Cerebellar cortex (tissue), 1 donor: Measurements from ENCODE around the gene OR2T27.
"Not testable (repeated sequence)": the region's sequence is repeated elsewhere in the genome, so short reads cannot be mapped to it uniquely, and the experiment has no call there.

ENCODE experiments used
- DNase-seq: peaks from one replicate; pipeline ENCODE4 v3.0.0-alpha.2; 2015; ENCODE audit warnings: low spot score

Gene OR2T27

GRCh38 chr1:248640906-248641305, 14.4 kb downstream of the OR2T27 start:
- DNase-seq, result not testable (repeated sequence)

GRCh38 chr1:248639652-248640051, 15.7 kb downstream of the OR2T27 start:
- DNase-seq, result not testable (repeated sequence)

GRCh38 chr1:248636612-248637011, 18.7 kb downstream of the OR2T27 start:
- DNase-seq, result not testable (repeated sequence)

GRCh38 chr1:248634991-248635390, 20.3 kb downstream of the OR2T27 start, which contains the start of gene OR2T11:
OR2T11 (minus strand) TSS chr1:248635091; CDS start chr1:248627128, 7,963 bp downstream.
- DNase-seq, result not testable (repeated sequence)

- no peak for DNase-seq
Measured at GRCh38 chr1:248631354-248632008, 23.8 kb downstream of the OR2T27 start.

GRCh38 chr1:248630551-248630950, 24.8 kb downstream of the OR2T27 start:
- no peak for DNase-seq

- no peak for DNase-seq
Measured at GRCh38 chr1:248627971-248628844, 27.1 kb downstream of the OR2T27 start.

GRCh38 chr1:248625971-248626370, 29.4 kb downstream of the OR2T27 start:
- no peak for DNase-seq

GRCh38 chr1:248625166-248625565, 30.2 kb downstream of the OR2T27 start:
- no peak for DNase-seq

- peak; percentile 31 for DNase-seq
Measured at GRCh38 chr1:248622570-248623001, 32.7 kb downstream of the OR2T27 start.

- no peak for DNase-seq
Measured at GRCh38 chr1:248621770-248622169, 33.6 kb downstream of the OR2T27 start.

- peak; percentile 44 for DNase-seq
Measured at GRCh38 chr1:248618878-248619277, 36.5 kb downstream of the OR2T27 start.

GRCh38 chr1:248618119-248618518, 37.2 kb downstream of the OR2T27 start:
- no peak for DNase-seq

- DNase-seq, result no peak
Measured at GRCh38 chr1:248613742-248614141, 41.6 kb downstream of the OR2T27 start.

GRCh38 chr1:248611883-248612414, 43.4 kb downstream of the OR2T27 start:
- no peak for DNase-seq

GRCh38 chr1:248610301-248610700, 45.0 kb downstream of the OR2T27 start:
- DNase-seq, result no peak
